Lung microvascular endothelial cell (primary cell): ENCODE results near the gene LRSAM1. TPM values are rescaled to one million over a fixed set of nuclear protein-coding genes. Genes with fewer than 3 reads are reported as not detected.
A peak's percentile ranks its signal among the peaks of the same experiment; 100 is the strongest.

Experiments
- DNase-seq, 2 donors: peaks; one replicate each; pipeline versions ENCODE4 v3.0.0 to v3.0.0-alpha.2; 2010; ENCODE audit warnings: low read depth in 2 of 2
- total RNA-seq: library from RNA; depleted of rRNA; stranded (reverse); fragments of >200 nt; gene quantifications from 2 replicates; pipeline ENCODE4 v1.2.1, GENCODE V29; 2014

LRSAM1 gene
- total RNA-seq, 1 donor from 2014 or later, result 9.9 TPM

GRCh38 chr9:127426756-127427155, 24.6 kb upstream of the LRSAM1 start:
- DNase-seq, result peak in 1 of 2 donors; percentile 30

- no peak for DNase-seq
Observed at GRCh38 chr9:127428348-127428747, 23.0 kb upstream of the LRSAM1 start.

- DNase-seq, result no peak
Observed at GRCh38 chr9:127430415-127430814, 20.9 kb upstream of the LRSAM1 start.

- no peak for DNase-seq
Observed at GRCh38 chr9:127437497-127438264, 13.6 kb upstream of the LRSAM1 start.

GRCh38 chr9:127438394-127438793, 12.9 kb upstream of the LRSAM1 start:
- no peak for DNase-seq

GRCh38 chr9:127444283-127444920, 6.9 kb upstream of the LRSAM1 start:
- DNase-seq, result no peak

- DNase-seq, result no peak
Observed at GRCh38 chr9:127444921-127445850, 6.1 kb upstream of the LRSAM1 start.

GRCh38 chr9:127445851-127446712, 5.2 kb upstream of the LRSAM1 start:
- no peak for DNase-seq

GRCh38 chr9:127446713-127447415, 4.4 kb upstream of the LRSAM1 start:
- no peak for DNase-seq

- DNase-seq, result no peak
Observed at GRCh38 chr9:127447416-127448111, 3.7 kb upstream of the LRSAM1 start.

- no peak for DNase-seq
Observed at GRCh38 chr9:127448112-127448805, 3.1 kb upstream of the LRSAM1 start.

GRCh38 chr9:127449332-127449966, 1.9 kb upstream of the LRSAM1 start:
- DNase-seq, result no peak

GRCh38 chr9:127450243-127450760, 1.0 kb upstream of the LRSAM1 start:
- DNase-seq, result peak; percentile 22 to 43

- DNase-seq, result no peak
Observed at GRCh38 chr9:127451608-127451857, 223 bp downstream of the LRSAM1 start.

GRCh38 chr9:127451858-127452656, 747 bp downstream of the LRSAM1 start:
- DNase-seq, result peak; percentile 52 to 54

- DNase-seq, result no peak
Observed at GRCh38 chr9:127452691-127453090, 1.4 kb downstream of the LRSAM1 start.

- peak in 1 of 2 donors; percentile 21 for DNase-seq
Observed at GRCh38 chr9:127455324-127455992, 4.1 kb downstream of the LRSAM1 start.
